Measurements from ENCODE around the gene AQR. TPM values are rescaled to one million over a fixed set of nuclear protein-coding genes. Genes with fewer than 3 reads are reported as not detected.
A peak's percentile ranks its signal among the peaks of the same experiment; 100 is the strongest.

Gene AQR
- total and polyA plus RNA-seq, 2 donors from 2014 or later = 14.2 to 30.9 TPM

DNA sequence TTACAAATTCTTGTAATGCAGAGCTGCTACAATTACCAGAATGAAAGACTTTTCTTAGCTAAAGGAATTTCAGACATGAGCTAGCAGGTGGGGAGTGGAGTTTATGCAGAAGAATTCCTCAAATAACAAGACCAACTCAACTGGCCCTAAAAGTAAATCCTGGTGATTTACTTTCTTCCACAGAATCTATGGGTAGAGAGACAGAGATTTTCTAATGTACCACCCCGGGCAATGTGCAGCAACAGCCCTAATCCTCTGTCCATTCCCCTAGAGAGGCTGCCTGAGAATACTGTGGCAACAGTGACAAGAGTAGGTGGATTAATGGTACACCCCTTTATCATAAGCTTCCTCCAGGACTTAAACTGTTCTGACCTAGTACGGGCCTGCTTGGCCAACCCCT is 55.2 kb downstream of the AQR start:
- no peaks in the 10 kb centered on the region for H3K9me3 ChIP-seq (ENCODE audit: control insufficient read depth in 2 of 3, insufficient read depth in 1 of 3, low read length in 3 of 3)
- no peak for FAIRE-seq
- no peak overlapping the region for H3K27ac ChIP-seq (ENCODE audit: low read depth in 2 of 2, low read length in 2 of 2)
- no peak overlapping the region for H3K9ac ChIP-seq (ENCODE audit: low read length in 3 of 3)
- no peak for DNase-seq
- no peak overlapping the region for H3K4me3 ChIP-seq (ENCODE audit: low read length in 3 of 3)
- H3K4me1 ChIP-seq (ENCODE audit: control insufficient read depth in 2 of 3, insufficient read depth in 2 of 3, low read depth in 1 of 3, low read length in 3 of 3) = no peaks in the 10 kb centered on the region
- TF ChIP-seq, protein P1, sequence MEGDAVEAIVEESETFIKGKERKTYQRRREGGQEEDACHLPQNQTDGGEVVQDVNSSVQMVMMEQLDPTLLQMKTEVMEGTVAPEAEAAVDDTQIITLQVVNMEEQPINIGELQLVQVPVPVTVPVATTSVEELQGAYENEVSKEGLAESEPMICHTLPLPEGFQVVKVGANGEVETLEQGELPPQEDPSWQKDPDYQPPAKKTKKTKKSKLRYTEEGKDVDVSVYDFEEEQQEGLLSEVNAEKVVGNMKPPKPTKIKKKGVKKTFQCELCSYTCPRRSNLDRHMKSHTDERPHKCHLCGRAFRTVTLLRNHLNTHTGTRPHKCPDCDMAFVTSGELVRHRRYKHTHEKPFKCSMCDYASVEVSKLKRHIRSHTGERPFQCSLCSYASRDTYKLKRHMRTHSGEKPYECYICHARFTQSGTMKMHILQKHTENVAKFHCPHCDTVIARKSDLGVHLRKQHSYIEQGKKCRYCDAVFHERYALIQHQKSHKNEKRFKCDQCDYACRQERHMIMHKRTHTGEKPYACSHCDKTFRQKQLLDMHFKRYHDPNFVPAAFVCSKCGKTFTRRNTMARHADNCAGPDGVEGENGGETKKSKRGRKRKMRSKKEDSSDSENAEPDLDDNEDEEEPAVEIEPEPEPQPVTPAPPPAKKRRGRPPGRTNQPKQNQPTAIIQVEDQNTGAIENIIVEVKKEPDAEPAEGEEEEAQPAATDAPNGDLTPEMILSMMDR (IDR thresholded peaks at IDR 0.05; ENCODE audit: borderline replicate concordance, extremely low read depth, insufficient read depth) = no peak
- H3K36me3 ChIP-seq (ENCODE audit: control insufficient read depth in 2 of 3, insufficient read depth in 3 of 3, low read length in 3 of 3) = peaks cover 4 to 41% (median 26%) of the 10 kb centered on the region in 3 donors
- H3K27me3 ChIP-seq (ENCODE audit: control insufficient read depth, insufficient read depth, low read length) = no peaks in the 10 kb centered on the region
- intact Hi-C loops (cut with DNase I) = no loop called here

DNA sequence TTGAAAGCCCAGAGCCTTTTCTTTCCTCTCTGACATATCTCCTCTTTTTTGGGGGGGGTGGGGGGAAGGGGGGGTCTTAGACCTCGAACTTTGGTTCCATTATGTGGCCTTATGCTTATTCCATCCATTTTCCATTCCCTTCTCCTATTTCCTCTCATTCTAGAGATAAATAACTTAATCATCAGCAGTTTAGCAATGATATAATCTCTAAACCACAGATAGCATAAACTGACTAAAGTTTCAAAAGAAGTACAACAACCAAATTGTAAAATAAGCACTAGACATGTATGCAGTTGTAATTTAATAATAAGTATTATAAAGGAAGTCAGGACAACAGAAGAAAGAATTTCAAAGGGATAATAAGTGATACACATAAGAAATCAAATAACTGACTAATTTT is 64.5 kb downstream of the AQR start:
- Histone ChIP-seq H3K27ac (ENCODE audit: low read depth in 2 of 2, low read length in 2 of 2) (no peak overlapping the region), H3K4me1 (ENCODE audit: control insufficient read depth in 2 of 3, insufficient read depth in 2 of 3, low read depth in 1 of 3, low read length in 3 of 3) (no peaks in the 10 kb centered on the region), H3K9me3 (ENCODE audit: control insufficient read depth in 2 of 3, insufficient read depth in 1 of 3, low read length in 3 of 3) (no peaks in the 10 kb centered on the region), H3K9ac (ENCODE audit: low read length in 3 of 3) (no peak overlapping the region), H3K36me3 (ENCODE audit: control insufficient read depth in 2 of 3, insufficient read depth in 3 of 3, low read length in 3 of 3) (peaks cover 2 to 30% (median 14%) of the 10 kb centered on the region in 3 donors), H3K4me3 (ENCODE audit: low read length in 3 of 3) (no peak overlapping the region), H3K27me3 (ENCODE audit: control insufficient read depth, insufficient read depth, low read length) (no peaks in the 10 kb centered on the region)
- intact Hi-C loops (cut with DNase I) = no loop called here
- DNase-seq (no peak), FAIRE-seq (no peak)
- TF ChIP-seq, protein P1 (IDR thresholded peaks at IDR 0.05; ENCODE audit: borderline replicate concordance, extremely low read depth, insufficient read depth) = no peak

DNA sequence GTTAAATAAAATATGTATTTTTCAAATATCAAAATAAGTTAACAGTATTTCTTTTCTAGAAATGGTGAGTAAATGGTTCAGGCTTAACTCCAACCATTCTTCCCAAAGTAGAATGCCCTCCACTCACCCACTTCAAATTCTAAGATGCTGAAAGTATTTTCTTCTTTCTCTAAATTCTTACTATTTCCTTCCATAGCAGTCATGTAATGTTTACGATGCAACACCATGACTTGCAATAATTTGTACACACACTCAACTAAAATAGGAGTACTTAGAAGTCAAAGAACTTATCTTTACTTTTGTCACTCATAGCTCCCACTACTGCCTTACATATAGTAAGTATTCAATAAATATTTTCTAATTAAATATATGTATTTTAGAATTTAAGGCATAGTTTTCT is 65.0 kb downstream of the AQR start:
- TF ChIP-seq, protein P1 (IDR thresholded peaks at IDR 0.05; ENCODE audit: borderline replicate concordance, extremely low read depth, insufficient read depth) = no peak
- intact Hi-C loops (cut with DNase I) = no loop called here
- Histone ChIP-seq H3K9me3 (ENCODE audit: control insufficient read depth in 2 of 3, insufficient read depth in 1 of 3, low read length in 3 of 3) (no peaks in the 10 kb centered on the region), H3K27me3 (ENCODE audit: control insufficient read depth, insufficient read depth, low read length) (no peaks in the 10 kb centered on the region), H3K4me3 (ENCODE audit: low read length in 3 of 3) (no peak overlapping the region), H3K36me3 (ENCODE audit: control insufficient read depth in 2 of 3, insufficient read depth in 3 of 3, low read length in 3 of 3) (peaks cover 2 to 30% (median 14%) of the 10 kb centered on the region in 3 donors), H3K4me1 (ENCODE audit: control insufficient read depth in 2 of 3, insufficient read depth in 2 of 3, low read depth in 1 of 3, low read length in 3 of 3) (no peaks in the 10 kb centered on the region), H3K27ac (ENCODE audit: low read depth in 2 of 2, low read length in 2 of 2) (no peak overlapping the region), H3K9ac (ENCODE audit: low read length in 3 of 3) (no peak overlapping the region)
- FAIRE-seq (no peak), DNase-seq (no peak)

DNA sequence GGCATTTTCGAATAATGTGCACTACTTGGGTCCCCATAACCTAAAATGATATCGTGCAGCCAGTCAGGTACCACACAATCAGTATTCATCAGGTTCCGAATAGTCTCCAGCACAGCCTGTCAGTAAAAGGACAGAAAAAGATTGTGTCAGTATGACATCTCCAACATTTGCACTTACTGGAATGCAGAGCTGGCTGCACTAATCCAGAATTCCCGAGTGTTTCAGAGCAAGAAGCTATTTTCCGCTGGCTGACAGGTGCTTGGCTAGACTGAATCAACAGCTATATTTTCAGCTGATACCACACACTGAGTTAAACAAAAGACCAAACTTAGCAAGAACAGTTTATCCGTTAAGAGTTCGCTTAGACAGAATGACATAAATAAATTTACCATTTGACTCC is 68.8 kb downstream of the AQR start:
- H3K36me3 ChIP-seq (ENCODE audit: control insufficient read depth in 2 of 3, insufficient read depth in 3 of 3, low read length in 3 of 3) = peaks cover 2 to 23% (median 15%) of the 10 kb centered on the region in 3 donors
- TF ChIP-seq, protein P1 (IDR thresholded peaks at IDR 0.05; ENCODE audit: borderline replicate concordance, extremely low read depth, insufficient read depth) = no peak
- H3K4me3 ChIP-seq (ENCODE audit: low read length in 3 of 3) = no peak overlapping the region
- DNase-seq = peak in 1 of 5 donors; percentile 32
- H3K27ac ChIP-seq (ENCODE audit: low read depth in 2 of 2, low read length in 2 of 2) = no peak overlapping the region
- H3K4me1 ChIP-seq (ENCODE audit: control insufficient read depth in 2 of 3, insufficient read depth in 2 of 3, low read depth in 1 of 3, low read length in 3 of 3) = no peaks in the 10 kb centered on the region
- intact Hi-C loops (cut with DNase I) = no loop called here
- no peak overlapping the region for H3K9ac ChIP-seq (ENCODE audit: low read length in 3 of 3)
- FAIRE-seq = no peak
- no peaks in the 10 kb centered on the region for H3K9me3 ChIP-seq (ENCODE audit: control insufficient read depth in 2 of 3, insufficient read depth in 1 of 3, low read length in 3 of 3)
- no peaks in the 10 kb centered on the region for H3K27me3 ChIP-seq (ENCODE audit: control insufficient read depth, insufficient read depth, low read length)

Measured in kidney (tissue), 14 donors.